Natural killer cell treated with Interleukin-12 subunit alpha and Interleukin-12 subunit beta and Interleukin-15 and Interleukin-18, amount 100 ng/mL, for 72 hours (primary cell): ENCODE data around the gene IL4. TPM values are rescaled to one million over a fixed set of nuclear protein-coding genes. Genes with fewer than 3 reads are reported as not detected.
"Not testable (repeated sequence)": the region's sequence is repeated elsewhere in the genome, so short reads cannot be mapped to it uniquely, and the experiment has no call there.

ENCODE experiments used
- ATAC-seq, 2 donors: fragments of 150-1000 bp; cut with Tn5 transposase in 1 of 2; sonication (Bioruptor Pico), chemical (Tn5 transposase) in 1 of 2; 2 replicates each; pipeline ENCODE4 v1.10.0; 2021
- DNase-seq: peaks from one replicate; pipeline ENCODE4 v3.0.0; 2022; ENCODE audit warnings: low spot score
- H3K27ac Mint-ChIP-seq, 2 donors: 1 replicate in 1 of 2; 2 replicates in 1 of 2; pipeline ENCODE4 v1.8.0; 2022; ENCODE audit warnings: mixed read lengths in 2 of 2, mild to moderate bottlenecking in 1 of 2, moderate library complexity in 1 of 2
- H3K27me3 Mint-ChIP-seq, 2 donors: 1 replicate in 1 of 2; 2 replicates in 1 of 2; pipeline ENCODE4 v1.8.0; 2022; ENCODE audit warnings: mixed read lengths in 2 of 2
- H3K36me3 Mint-ChIP-seq: one replicate; pipeline ENCODE4 v1.8.0; 2022; ENCODE audit warnings: mixed read lengths
- H3K4me1 Mint-ChIP-seq, 2 donors: 1 replicate in 1 of 2; 2 replicates in 1 of 2; pipeline ENCODE4 v1.8.0; 2022; ENCODE audit warnings: low read depth in 2 of 2, mixed read lengths in 2 of 2, mild to moderate bottlenecking in 1 of 2
- H3K4me3 Mint-ChIP-seq: one replicate; pipeline ENCODE4 v1.8.0; 2022; ENCODE audit warnings: mixed read lengths
- H3K9me3 Mint-ChIP-seq: 2 replicates; pipeline ENCODE4 v1.8.0; 2022; ENCODE audit warnings: mixed read lengths
- total RNA-seq, 2 donors: library from RNA; stranded (reverse); gene quantifications; one replicate each; pipeline ENCODE4 v1.2.3, GENCODE V29; 2022

The IL4 gene
- total RNA-seq, 2 donors from 2014 or later = 2.6 TPM; not detected in 1

- Mint-ChIP-seq H3K4me1 (peaks cover 29 to 37% of the 10 kb centered on the region in 2 donors), H3K27me3 (peaks cover 0 to 6% of the 10 kb centered on the region in 2 donors), H3K9me3 (no peaks in the 10 kb centered on the region), H3K36me3 (no peaks in the 10 kb centered on the region), H3K27ac (peak overlapping the region in 1 of 2 donors; percentile 16), H3K4me3 (peak overlapping the region; percentile 8)
- DNase-seq (no peak), ATAC-seq (peak in 1 of 2 donors; percentile 53)
These were observed 11.3 kb downstream of the IL4 start for GRCh38 chr5:132684922-132685720.

GRCh38 chr5:132686193-132686592, 12.4 kb downstream of the IL4 start:
- Mint-ChIP-seq H3K4me1 (peaks cover 26 to 32% of the 10 kb centered on the region in 2 donors), H3K36me3 (no peaks in the 10 kb centered on the region), H3K27me3 (peaks cover 0 to 6% of the 10 kb centered on the region in 2 donors), H3K27ac (no peak overlapping the region), H3K9me3 (no peaks in the 10 kb centered on the region), H3K4me3 (no peak overlapping the region)
- DNase-seq = no peak
- ATAC-seq = no peak

GRCh38 chr5:132687995-132688394, 14.2 kb downstream of the IL4 start:
- Mint-ChIP-seq H3K36me3 (no peaks in the 10 kb centered on the region), H3K27ac (peak overlapping the region; percentile 76 to 89), H3K9me3 (no peaks in the 10 kb centered on the region), H3K27me3 (peaks cover 0 to 6% of the 10 kb centered on the region in 2 donors), H3K4me3 (peak overlapping the region; percentile 51), H3K4me1 (peaks cover 32 to 39% of the 10 kb centered on the region in 2 donors)
- ATAC-seq (peak; percentile 65 to 74), DNase-seq (no peak)

- Mint-ChIP-seq H3K9me3 (no peaks in the 10 kb centered on the region), H3K36me3 (no peaks in the 10 kb centered on the region), H3K27me3 (peaks cover 0 to 6% of the 10 kb centered on the region in 2 donors), H3K27ac (peak overlapping the region; percentile 76 to 89), H3K4me3 (peak overlapping the region; percentile 51), H3K4me1 (peaks cover 32 to 39% of the 10 kb centered on the region in 2 donors)
- ATAC-seq (peak; percentile 75), DNase-seq (no peak)
These were observed 14.9 kb downstream of the IL4 start for GRCh38 chr5:132688536-132689339.

- peaks cover 32 to 39% of the 10 kb centered on the region in 2 donors for H3K4me1 Mint-ChIP-seq
These were observed 15.7 kb downstream of the IL4 start for GRCh38 chr5:132689513-132689912.

GRCh38 chr5:132690156-132690555, 16.4 kb downstream of the IL4 start:
- Mint-ChIP-seq H3K4me3 (no peak overlapping the region), H3K9me3 (no peaks in the 10 kb centered on the region), H3K36me3 (no peaks in the 10 kb centered on the region), H3K27ac (no peak overlapping the region), H3K27me3 (peaks cover 0 to 6% of the 10 kb centered on the region in 2 donors), H3K4me1 (peaks cover 28 to 34% of the 10 kb centered on the region in 2 donors)
- DNase-seq = no peak
- no peak for ATAC-seq

More at GRCh38 chr5:132689513-132689912, 15.7 kb downstream of the IL4 start:
- H3K9me3 Mint-ChIP-seq = no peaks in the 10 kb centered on the region
- peak overlapping the region; percentile 51 for H3K4me3 Mint-ChIP-seq
- ATAC-seq (no peak), DNase-seq (no peak)
- H3K36me3 Mint-ChIP-seq = no peaks in the 10 kb centered on the region
- peak overlapping the region; percentile 76 to 89 for H3K27ac Mint-ChIP-seq
- peaks cover 0 to 6% of the 10 kb centered on the region in 2 donors for H3K27me3 Mint-ChIP-seq

- not testable (repeated sequence) for H3K36me3 Mint-ChIP-seq, H3K27me3 Mint-ChIP-seq, H3K9me3 Mint-ChIP-seq, DNase-seq, ATAC-seq
- peak overlapping the region; percentile 19 for H3K4me3 Mint-ChIP-seq
- H3K27ac Mint-ChIP-seq = peak overlapping the region in 1 of 2 donors; percentile 13
- peaks cover 23 to 29% of the 10 kb centered on the region in 2 donors for H3K4me1 Mint-ChIP-seq
These were observed 18.2 kb downstream of the IL4 start for GRCh38 chr5:132691755-132692631.

GRCh38 chr5:132692632-132692967, 18.8 kb downstream of the IL4 start:
- no peak overlapping the region for H3K4me3 Mint-ChIP-seq

GRCh38 chr5:132695956-132696355, 22.2 kb downstream of the IL4 start:
- Mint-ChIP-seq H3K36me3 (peaks cover 9% of the 10 kb centered on the region), H3K27me3 (no peaks in the 10 kb centered on the region), H3K4me1 (peaks cover 6 to 7% of the 10 kb centered on the region in 2 donors), H3K4me3 (no peak overlapping the region), H3K9me3 (no peaks in the 10 kb centered on the region), H3K27ac (no peak overlapping the region)
- DNase-seq = no peak
- no peak for ATAC-seq

More at GRCh38 chr5:132692632-132692967, 18.8 kb downstream of the IL4 start:
- ATAC-seq = no peak
- Mint-ChIP-seq H3K4me1 (peaks cover 22 to 27% of the 10 kb centered on the region in 2 donors), H3K9me3 (no peaks in the 10 kb centered on the region), H3K27ac (peak overlapping the region in 1 of 2 donors; percentile 13), H3K36me3 (no peaks in the 10 kb centered on the region), H3K27me3 (peaks cover 0 to 3% of the 10 kb centered on the region in 2 donors)
- DNase-seq = no peak

GRCh38 chr5:132704875-132705274, 31.1 kb downstream of the IL4 start:
- H3K27ac Mint-ChIP-seq = peak overlapping the region in 1 of 2 donors; percentile 65
- H3K4me1 Mint-ChIP-seq = peaks cover 2 to 7% of the 10 kb centered on the region in 2 donors
- H3K27me3 Mint-ChIP-seq = no peaks in the 10 kb centered on the region
- H3K4me3 Mint-ChIP-seq = peak overlapping the region; percentile 60
- DNase-seq (no peak), ATAC-seq (no peak)
- no peaks in the 10 kb centered on the region for H3K9me3 Mint-ChIP-seq
- peaks cover 21% of the 10 kb centered on the region for H3K36me3 Mint-ChIP-seq

GRCh38 chr5:132708645-132709044, 34.9 kb downstream of the IL4 start:
- ATAC-seq = no peak
- Mint-ChIP-seq H3K4me1 (peaks cover 2 to 10% of the 10 kb centered on the region in 2 donors), H3K9me3 (no peaks in the 10 kb centered on the region), H3K36me3 (peaks cover 7% of the 10 kb centered on the region), H3K27ac (no peak overlapping the region), H3K4me3 (no peak overlapping the region), H3K27me3 (no peaks in the 10 kb centered on the region)
- no peak for DNase-seq

GRCh38 chr5:132714456-132715307, 40.9 kb downstream of the IL4 start:
- H3K4me1 Mint-ChIP-seq = peaks cover 9 to 20% of the 10 kb centered on the region in 2 donors
- H3K9me3 Mint-ChIP-seq = no peaks in the 10 kb centered on the region
- no peak for DNase-seq
- ATAC-seq = peak; percentile 78 to 92
- peak overlapping the region; percentile 67 to 78 for H3K27ac Mint-ChIP-seq
- H3K27me3 Mint-ChIP-seq = no peaks in the 10 kb centered on the region
- H3K36me3 Mint-ChIP-seq = peaks cover 7% of the 10 kb centered on the region
- H3K4me3 Mint-ChIP-seq = peak overlapping the region; percentile 60
